DMS114 treated with DMSO at 0.1 percent for 48 hours (cell line): Measurements from ENCODE around the gene ZNF444.
"Not testable (repeated sequence)": the region's sequence is repeated elsewhere in the genome, so short reads cannot be mapped to it uniquely, and the experiment has no call there.

Experiments
- DNase-seq: peaks from one replicate; lab custom pipeline; 2025; ENCODE audit not compliant: unreplicated experiment; lab: John Stamatoyannopoulos, UW

ZNF444 gene

DNA sequence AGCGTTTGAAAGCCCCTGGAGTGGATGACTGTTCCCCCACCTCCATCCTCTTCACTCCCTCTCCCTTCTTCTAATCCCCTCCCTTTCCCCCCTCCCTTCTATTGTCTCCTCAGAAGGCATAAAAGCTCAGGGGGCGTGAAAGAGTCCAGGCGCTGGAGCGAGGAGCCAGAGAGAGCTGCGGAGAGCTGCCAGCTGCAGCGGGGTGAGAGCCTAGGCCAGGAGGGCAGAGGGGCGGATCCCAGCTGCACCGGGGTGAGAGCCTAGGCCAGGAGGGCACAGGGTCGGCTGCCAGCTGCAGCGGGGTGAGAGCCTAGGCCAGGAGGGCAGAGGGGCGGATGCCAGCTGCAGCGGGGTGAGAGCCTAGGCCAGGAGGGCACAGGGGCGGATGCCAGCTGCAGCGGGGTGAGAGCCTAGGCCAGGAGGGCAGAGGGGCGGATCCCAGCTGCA lies 34.8 kb downstream of the ZNF444 start, which contains the start of gene GALP:
Gene GALP, plus strand, starts transcription at position 148 of the 447 bp plus-strand sequence. CDS start 1,101 bp downstream, outside the sequence.
- not testable (repeated sequence) for DNase-seq

DNA sequence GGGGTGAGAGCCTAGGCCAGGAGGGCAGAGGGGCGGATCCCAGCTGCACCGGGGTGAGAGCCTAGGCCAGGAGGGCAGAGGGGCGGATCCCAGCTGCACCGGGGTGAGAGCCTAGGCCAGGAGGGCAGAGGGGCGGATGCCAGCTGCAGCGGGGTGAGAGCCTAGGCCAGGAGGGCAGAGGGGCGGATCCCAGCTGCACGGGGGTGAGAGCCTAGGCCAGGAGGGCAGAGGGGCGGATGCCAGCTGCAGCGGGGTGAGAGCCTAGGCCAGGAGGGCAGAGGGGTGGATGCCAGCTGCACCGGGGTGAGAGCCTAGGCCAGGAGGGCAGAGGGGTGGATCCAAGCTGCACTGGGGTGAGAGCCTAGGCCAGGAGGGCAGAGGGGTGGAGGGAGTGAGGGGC lies 35.2 kb downstream of the ZNF444 start:
- DNase-seq = not testable (repeated sequence)

DNA sequence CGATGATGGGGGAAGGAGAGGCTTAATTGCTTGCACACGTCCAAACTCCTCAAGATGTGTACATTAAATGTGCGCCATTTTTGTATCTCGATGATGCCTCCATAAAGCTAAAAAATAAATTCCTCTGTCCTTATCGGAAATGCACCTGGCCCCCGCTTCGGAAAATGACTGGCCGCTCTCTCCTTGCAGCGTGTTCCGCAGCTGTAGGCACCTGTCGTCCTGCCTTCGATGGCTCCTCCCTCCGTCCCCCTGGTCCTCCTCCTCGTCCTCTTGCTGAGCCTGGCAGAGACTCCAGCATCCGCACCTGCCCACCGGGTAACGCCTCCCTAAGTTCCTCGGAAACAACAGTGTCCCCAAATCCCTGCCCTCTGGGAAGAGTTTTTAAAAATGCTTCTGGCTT lies 35.8 kb downstream of the ZNF444 start:
- no peak for DNase-seq

DNA sequence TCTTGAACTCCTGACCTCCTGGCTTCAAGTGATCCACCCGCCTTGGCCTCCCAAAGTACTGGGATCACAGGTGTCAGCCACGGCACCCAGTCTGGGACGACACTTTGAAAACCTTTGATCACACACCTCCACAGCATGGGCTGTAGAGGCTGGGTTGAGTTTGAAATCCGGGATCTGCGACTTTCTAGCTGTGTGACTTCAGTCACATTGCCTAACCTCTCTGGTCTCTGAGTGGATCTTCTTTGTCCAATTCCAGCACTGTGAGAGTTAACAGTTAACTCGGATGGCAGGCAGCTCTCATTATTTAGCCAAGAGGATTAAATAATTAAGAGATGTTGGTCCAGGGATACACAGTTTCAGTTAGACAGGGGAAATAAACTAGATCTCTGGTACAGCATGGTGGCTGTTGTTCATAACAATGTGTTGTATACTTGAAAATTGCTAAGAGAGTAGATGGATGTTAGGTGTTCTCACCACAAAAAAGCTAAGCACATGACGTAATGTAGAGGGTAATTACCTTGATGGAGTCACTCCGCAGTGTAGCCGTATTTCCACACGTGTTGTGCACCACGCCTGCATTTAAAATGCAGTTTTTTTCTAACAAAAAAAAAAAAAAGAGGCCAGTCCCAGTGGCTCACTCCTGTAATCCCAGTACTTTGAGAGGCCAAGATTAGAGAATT lies 36.6 kb downstream of the ZNF444 start:
- DNase-seq = no peak

DNA sequence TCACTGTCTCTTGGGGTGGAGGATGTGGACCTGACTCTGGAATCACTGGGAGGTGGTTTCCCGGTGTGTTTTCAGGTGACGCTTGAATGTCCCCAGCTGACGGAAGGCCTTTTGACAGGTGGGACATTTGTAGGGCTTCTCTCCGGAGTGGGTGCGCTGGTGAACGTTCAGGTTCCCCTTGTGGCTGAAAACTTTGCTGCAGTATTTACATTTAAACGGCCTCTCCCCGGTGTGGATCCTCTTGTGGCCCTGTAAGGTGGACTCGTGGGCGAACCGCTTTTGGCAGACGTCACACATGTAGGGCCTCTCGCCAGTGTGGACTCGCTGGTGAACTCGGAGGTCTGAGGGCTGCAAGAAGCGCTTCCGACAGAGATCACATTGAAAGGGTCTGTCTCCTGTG lies 48.7 kb downstream of the ZNF444 start:
- DNase-seq = no peak

DNA sequence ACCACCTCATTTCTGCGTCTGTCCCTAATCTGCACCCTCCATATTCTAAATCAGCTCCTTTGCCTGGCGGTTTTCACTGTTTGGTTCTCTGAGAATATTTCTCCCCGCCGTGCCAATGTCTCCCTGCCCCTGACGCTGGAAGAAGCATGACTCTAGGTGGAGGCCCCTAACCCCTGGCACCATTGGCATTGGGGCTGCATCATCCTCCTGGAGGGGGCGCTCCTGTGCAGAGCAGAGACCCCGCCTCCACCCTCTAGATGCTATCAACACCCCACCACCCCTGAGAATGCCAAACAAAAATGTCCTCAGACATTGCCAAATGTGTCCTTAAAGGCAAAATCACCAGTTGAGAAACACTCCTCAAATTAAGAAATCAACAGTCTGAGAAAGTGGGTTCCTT lies 50.0 kb downstream of the ZNF444 start:
- no peak for DNase-seq

DNA sequence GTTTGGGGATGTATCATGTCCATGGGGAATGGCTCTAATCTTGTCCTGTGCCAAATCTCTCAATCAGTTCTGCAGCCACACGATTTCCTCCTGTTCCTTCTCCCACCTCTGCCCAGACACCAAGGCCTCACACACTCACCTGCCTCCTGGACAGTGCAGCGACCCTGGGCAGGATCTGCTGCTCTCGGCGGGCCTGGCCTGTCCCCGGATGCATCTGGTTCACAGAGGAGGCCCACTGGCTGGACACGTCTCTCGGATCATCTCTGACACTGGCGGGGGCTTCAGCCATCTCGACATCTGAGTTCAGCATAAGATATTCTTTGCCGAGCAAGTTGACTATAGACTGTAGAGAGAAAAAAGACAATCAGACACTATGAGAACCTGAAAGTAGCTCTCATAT lies 50.6 kb downstream of the ZNF444 start:
- no peak for DNase-seq

DNA sequence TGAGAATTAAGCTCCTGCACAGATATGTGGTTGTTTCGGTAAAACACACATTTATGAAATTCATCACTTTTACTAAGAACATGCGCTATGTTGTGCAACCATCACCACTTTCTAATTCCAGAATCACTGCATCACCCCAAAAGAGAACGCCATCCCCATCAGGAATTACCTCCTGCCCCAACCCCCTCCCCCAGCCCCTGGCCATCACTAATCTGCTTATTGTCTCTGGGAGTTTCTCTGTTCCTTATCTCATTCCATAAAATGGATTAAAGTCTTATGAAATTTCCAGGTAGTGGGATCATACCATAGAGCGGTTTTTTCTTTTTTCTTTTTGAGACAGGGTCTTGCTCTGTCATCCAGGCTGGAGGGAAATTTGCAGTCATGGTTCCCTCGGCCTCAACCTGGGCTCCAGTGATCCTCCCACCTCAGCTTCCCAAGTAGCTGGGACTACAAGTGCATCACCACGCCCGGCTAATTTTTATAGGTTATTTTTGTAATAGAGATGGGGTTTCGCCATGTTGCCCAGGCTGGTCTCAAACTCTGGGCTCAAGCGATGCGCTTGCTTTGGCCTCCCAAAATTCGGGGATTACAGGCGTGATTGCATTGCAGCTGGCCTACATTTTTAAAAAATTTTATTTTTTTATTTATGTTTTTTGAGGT lies 53.0 kb downstream of the ZNF444 start:
- no peak for DNase-seq

DNA sequence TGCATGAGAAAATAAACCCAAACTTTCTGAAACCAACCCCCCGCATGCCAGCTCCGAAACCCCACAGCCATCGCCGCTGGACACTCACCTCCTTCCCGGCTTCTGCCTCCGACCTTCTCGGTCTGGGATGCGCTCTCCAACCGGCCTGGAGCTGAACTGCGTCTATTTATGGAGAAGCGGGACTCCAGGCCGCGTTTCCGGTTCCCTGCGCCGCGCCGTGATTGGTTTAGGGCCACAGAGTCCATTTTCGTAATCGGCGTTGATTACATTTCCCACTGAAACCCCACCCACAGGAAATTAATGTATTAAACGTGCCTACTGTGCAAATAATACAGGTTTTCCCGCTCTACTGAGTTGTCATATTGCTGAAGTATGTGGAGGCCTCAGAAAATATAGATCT lies 56.6 kb downstream of the ZNF444 start, which contains the start of gene ZSCAN5B:
Gene ZSCAN5B, minus strand, starts transcription at position 138 of the 400 bp plus-strand sequence. CDS start 4,731 bp downstream, outside the sequence.
- DNase-seq = not testable (repeated sequence)

DNA sequence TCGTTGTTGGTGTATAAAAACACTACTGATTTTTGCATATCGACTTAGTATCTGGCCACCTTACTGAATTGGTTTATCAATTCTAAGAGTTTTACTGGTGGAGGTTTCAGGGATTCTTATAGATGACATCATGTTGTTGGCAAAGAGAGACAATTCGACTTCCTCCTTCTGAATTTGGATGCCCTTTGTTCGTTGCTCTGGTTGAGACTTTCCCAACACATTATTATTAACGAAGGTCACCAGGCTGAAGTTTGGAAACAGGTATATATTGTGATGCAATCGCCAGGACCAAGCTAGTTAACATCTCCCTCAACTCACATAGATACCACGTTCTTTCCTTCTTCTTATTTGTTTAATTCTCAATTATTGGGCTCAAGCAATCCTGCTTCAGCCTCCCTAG lies 58.6 kb downstream of the ZNF444 start:
- DNase-seq = no peak

DNA sequence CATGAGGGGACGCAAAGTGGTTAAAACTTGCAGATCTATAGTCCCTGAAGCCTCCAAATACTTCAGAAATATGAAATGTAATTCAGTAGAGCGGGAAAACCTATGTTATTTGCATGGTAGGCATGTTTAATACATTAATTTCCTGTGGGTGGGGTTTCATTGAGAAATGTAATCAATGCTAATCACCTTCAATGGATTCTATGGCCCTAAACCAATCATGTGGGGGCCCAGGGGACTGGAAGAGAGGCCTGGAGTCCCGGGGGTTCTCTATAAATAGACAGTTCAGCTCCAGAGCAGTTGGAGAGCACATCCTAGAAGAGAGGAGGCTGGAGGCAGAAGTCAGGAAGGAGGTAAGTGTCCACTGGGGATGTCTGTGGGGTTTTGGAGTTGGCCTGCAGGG lies 60.9 kb downstream of the ZNF444 start, which contains the start of gene ZSCAN5C:
Gene ZSCAN5C, plus strand, starts transcription at position 301 of the 400 bp plus-strand sequence. CDS start 3,641 bp downstream, outside the sequence.
- no peak for DNase-seq

DNA sequence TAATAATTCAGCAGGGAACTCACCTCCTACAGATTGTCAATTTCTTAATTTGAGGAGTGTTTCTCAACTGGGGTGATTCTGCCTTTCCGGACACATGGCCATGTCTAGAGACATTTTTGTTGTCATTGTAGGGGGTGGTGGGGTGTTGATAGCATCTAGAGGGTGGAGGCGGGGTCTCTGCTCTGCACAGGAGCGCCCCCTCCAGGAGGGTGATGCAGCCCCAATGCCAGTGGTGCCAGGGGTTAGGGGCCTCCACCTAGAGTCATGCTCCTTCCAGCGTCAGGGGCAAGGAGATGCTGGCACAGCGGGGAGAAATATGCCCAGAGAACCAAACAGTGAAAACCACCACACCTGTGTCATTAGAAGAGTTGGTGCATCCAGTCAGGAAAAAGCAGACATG lies 66.5 kb downstream of the ZNF444 start:
- not testable (repeated sequence) for DNase-seq

DNA sequence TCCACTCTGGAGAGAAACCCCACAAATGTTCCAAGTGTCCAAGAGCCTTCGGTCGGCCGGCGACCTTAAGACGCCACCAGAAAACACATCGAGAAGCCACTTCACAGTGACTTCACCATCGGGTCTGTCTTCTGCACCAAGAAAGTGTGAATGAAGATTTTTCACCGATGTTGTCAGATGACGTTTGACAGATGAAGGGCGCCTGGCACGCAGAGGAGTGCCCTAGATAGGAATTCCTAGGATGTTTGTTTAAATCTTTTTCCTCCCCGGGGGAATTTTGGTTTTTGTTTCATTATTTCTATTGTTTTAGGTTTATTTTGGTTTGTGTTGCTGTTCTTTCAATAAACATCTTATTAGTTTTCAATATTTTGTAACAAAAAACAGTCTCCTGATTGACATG lies 68.0 kb downstream of the ZNF444 start:
- DNase-seq = no peak

DNA sequence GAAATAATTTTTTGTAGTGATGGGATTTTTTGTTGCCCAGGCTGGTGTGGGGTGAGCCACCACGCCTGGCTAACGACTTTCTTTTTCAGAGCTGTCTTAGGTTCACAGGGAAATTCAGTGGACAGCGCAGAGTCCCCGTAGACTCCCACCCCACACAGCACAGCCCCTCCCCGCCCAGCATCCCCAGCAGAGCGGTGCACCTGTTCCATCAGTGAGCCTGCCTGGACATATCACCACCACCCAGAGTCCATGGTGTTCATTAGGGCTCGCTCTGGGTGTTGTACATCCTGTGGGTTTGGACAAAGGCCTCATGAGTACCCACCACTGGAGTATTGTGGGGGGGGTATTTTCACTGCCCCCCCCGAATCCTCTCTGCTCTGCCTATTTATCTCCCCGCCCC lies 68.9 kb downstream of the ZNF444 start:
- DNase-seq = not testable (repeated sequence)
